Skeletal muscle tissue (tissue), 4 donors: ENCODE measurements around the gene CNKSR2. TPM values are rescaled to one million over a fixed set of nuclear protein-coding genes. Genes with fewer than 3 reads are reported as not detected.
"Not testable (repeated sequence)": the region's sequence is repeated elsewhere in the genome, so short reads cannot be mapped to it uniquely, and the experiment has no call there.

Source experiments
- H3K27ac ChIP-seq: one replicate; pipeline ENCODE4 v1.7.0; 2013; ENCODE audit warnings: mild to moderate bottlenecking, low read depth, low read length, inconsistent platforms
- H3K27me3 ChIP-seq, 3 donors: one replicate each; pipeline ENCODE4 v1.7.0; 2013; ENCODE audit warnings: low read length in 3 of 3; ENCODE audit not compliant: control insufficient read depth in 3 of 3, insufficient read depth in 3 of 3
- H3K36me3 ChIP-seq, 3 donors: one replicate each; pipeline ENCODE4 v1.7.0; 2013; ENCODE audit warnings: low read length in 3 of 3; ENCODE audit not compliant: control insufficient read depth in 3 of 3, insufficient read depth in 3 of 3
- H3K4me1 ChIP-seq, 3 donors: one replicate each; pipeline ENCODE4 v1.7.0; 2013; ENCODE audit warnings: low read length in 3 of 3, mild to moderate bottlenecking in 3 of 3; ENCODE audit not compliant: control insufficient read depth in 3 of 3, insufficient read depth in 3 of 3
- H3K4me3 ChIP-seq, 3 donors: one replicate each; pipeline ENCODE4 v1.7.0; 2013; ENCODE audit warnings: low read length in 3 of 3
- H3K9ac ChIP-seq, 3 donors: one replicate each; pipeline ENCODE4 v1.7.0; 2013; ENCODE audit warnings: low read length in 3 of 3, mild to moderate bottlenecking in 3 of 3, moderate library complexity in 2 of 3, low read depth in 1 of 3
- H3K9me3 ChIP-seq, 3 donors: one replicate each; pipeline ENCODE4 v1.7.0; 2013; ENCODE audit warnings: low read length in 3 of 3; ENCODE audit not compliant: control insufficient read depth in 3 of 3
- total RNA-seq: library from RNA; depleted of rRNA; stranded (reverse); fragments of >200 nt; gene quantifications from one replicate; pipeline ENCODE4 v1.2.3, GENCODE V29; 2014
- donor health status: Osteomylitis.

CNKSR2 gene
- total RNA-seq, 1 donor from 2014 or later = 7.8 TPM

GRCh38 chrX:21412883-21413282 is 38.7 kb downstream of the CNKSR2 start:
- no peak overlapping the region for H3K4me3 ChIP-seq
- no peaks in the 10 kb centered on the region for H3K9me3 ChIP-seq
- H3K4me1 ChIP-seq = no peaks in the 10 kb centered on the region
- no peaks in the 10 kb centered on the region for H3K27me3 ChIP-seq
- H3K9ac ChIP-seq = no peak overlapping the region
- H3K27ac ChIP-seq = no peak overlapping the region
- no peaks in the 10 kb centered on the region for H3K36me3 ChIP-seq

- no peaks in the 10 kb centered on the region for H3K27me3 ChIP-seq
- H3K36me3 ChIP-seq = no peaks in the 10 kb centered on the region
- H3K4me1 ChIP-seq = no peaks in the 10 kb centered on the region
- H3K4me3 ChIP-seq = no peak overlapping the region
- no peaks in the 10 kb centered on the region for H3K9me3 ChIP-seq
- no peak overlapping the region for H3K9ac ChIP-seq
- H3K27ac ChIP-seq = no peak overlapping the region
Measured at GRCh38 chrX:21427086-21427485, 52.9 kb downstream of the CNKSR2 start.

DNA sequence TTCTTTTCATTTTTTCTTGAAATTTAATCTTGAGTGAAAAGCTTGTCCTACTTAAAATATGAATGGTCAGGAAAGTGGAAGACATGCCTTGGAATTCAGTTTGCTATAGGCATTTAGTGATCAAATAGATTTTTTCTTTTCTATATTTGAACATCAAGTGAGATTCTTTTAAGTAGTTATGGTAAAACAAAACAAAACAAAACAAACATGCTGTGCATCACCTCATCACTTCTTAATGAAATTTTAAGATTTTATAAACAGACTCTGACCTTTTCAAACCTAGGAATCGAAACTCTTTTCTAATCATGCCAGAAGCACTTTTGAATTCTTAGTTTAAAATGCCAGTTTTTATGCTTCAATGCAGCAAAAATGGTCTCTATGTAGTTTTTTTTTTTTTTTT is 62.8 kb downstream of the CNKSR2 start:
- Histone ChIP-seq H3K9me3 (no peaks in the 10 kb centered on the region), H3K4me3 (no peak overlapping the region), H3K36me3 (no peaks in the 10 kb centered on the region), H3K9ac (no peak overlapping the region), H3K4me1 (no peaks in the 10 kb centered on the region), H3K27me3 (no peaks in the 10 kb centered on the region), H3K27ac (no peak overlapping the region)

DNA sequence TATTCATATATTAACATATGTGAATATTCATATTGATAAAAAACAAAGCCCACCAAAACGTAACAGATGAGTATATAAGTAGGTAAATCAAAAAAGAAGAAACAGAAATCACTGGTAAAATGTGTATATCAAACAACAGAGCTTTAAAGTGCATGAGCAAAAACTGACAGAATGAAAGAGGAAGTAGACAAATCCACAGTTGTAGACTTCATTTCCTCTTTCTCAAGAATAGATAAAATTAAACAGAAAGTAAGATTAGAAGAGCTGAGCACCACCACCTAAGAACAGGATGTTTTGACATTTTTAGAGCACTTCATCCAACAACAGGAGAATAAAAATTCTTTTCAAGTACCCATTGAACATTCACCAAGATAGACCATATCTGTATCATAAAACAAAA is 64.6 kb downstream of the CNKSR2 start:
- Histone ChIP-seq H3K9me3 (no peaks in the 10 kb centered on the region), H3K27me3 (no peaks in the 10 kb centered on the region), H3K4me1 (no peaks in the 10 kb centered on the region), H3K36me3 (no peaks in the 10 kb centered on the region), H3K9ac (no peak overlapping the region), H3K27ac (no peak overlapping the region), H3K4me3 (no peak overlapping the region)

GRCh38 chrX:21440911-21441310 is 66.7 kb downstream of the CNKSR2 start:
- Histone ChIP-seq H3K27ac (no peak overlapping the region), H3K9me3 (no peaks in the 10 kb centered on the region), H3K9ac (no peak overlapping the region), H3K4me3 (no peak overlapping the region), H3K27me3 (no peaks in the 10 kb centered on the region), H3K4me1 (no peaks in the 10 kb centered on the region), H3K36me3 (no peaks in the 10 kb centered on the region)

- Histone ChIP-seq H3K27ac (no peak overlapping the region), H3K27me3 (no peaks in the 10 kb centered on the region), H3K36me3 (no peaks in the 10 kb centered on the region), H3K4me1 (no peaks in the 10 kb centered on the region), H3K9me3 (no peaks in the 10 kb centered on the region), H3K4me3 (no peak overlapping the region), H3K9ac (no peak overlapping the region)
Measured at GRCh38 chrX:21457718-21458117, 83.5 kb downstream of the CNKSR2 start.

GRCh38 chrX:21469071-21469470 is 94.9 kb downstream of the CNKSR2 start:
- Histone ChIP-seq H3K9ac (no peak overlapping the region), H3K36me3 (no peaks in the 10 kb centered on the region), H3K4me1 (no peaks in the 10 kb centered on the region), H3K4me3 (no peak overlapping the region), H3K27me3 (no peaks in the 10 kb centered on the region), H3K9me3 (no peaks in the 10 kb centered on the region), H3K27ac (no peak overlapping the region)

- Histone ChIP-seq H3K27ac (no peak overlapping the region), H3K36me3 (no peaks in the 10 kb centered on the region), H3K9me3 (no peaks in the 10 kb centered on the region), H3K9ac (no peak overlapping the region), H3K4me1 (no peaks in the 10 kb centered on the region), H3K4me3 (no peak overlapping the region), H3K27me3 (peaks cover 0 to 2% (median 0%) of the 10 kb centered on the region in 3 donors)
Measured at GRCh38 chrX:21476909-21477308, 102.7 kb downstream of the CNKSR2 start.

- H3K27ac ChIP-seq = no peak overlapping the region
- no peaks in the 10 kb centered on the region for H3K9me3 ChIP-seq
- H3K27me3 ChIP-seq = peaks cover 0 to 2% (median 0%) of the 10 kb centered on the region in 3 donors
- no peaks in the 10 kb centered on the region for H3K36me3 ChIP-seq
- no peak overlapping the region for H3K9ac ChIP-seq
- H3K4me3 ChIP-seq = no peak overlapping the region
- H3K4me1 ChIP-seq = no peaks in the 10 kb centered on the region
Measured at GRCh38 chrX:21479695-21480270, 105.6 kb downstream of the CNKSR2 start.

DNA sequence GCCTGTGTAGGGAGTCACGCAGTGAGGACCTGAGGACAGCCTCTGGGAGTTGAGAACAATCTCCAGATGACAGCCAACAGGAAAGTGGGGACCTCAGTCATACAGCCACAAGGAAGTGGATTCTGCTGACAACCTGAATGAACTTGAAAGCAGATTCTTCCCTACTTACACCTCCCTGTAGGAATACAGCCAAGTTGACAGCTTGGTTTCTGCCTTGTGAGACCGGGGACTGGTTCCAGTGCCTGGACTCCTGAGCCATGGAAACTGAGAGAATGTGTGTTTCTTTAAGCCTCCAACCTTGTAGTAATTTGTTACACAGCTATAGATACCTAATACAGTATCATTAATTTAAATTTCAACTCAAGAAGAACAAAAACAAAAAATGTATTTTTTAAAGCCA is 107.5 kb downstream of the CNKSR2 start:
- Histone ChIP-seq H3K4me3 (no peak overlapping the region), H3K4me1 (no peaks in the 10 kb centered on the region), H3K9me3 (no peaks in the 10 kb centered on the region), H3K9ac (no peak overlapping the region), H3K36me3 (no peaks in the 10 kb centered on the region), H3K27me3 (peaks cover 0 to 2% (median 0%) of the 10 kb centered on the region in 3 donors), H3K27ac (no peak overlapping the region)

- not testable (repeated sequence) for H3K9ac ChIP-seq, H3K27me3 ChIP-seq, H3K27ac ChIP-seq, H3K4me1 ChIP-seq, H3K4me3 ChIP-seq, H3K36me3 ChIP-seq, H3K9me3 ChIP-seq
Measured at GRCh38 chrX:21484051-21484450, 109.8 kb downstream of the CNKSR2 start.
